Mucosa of rectum (tissue), 2 donors: Measurements from ENCODE around the gene NRXN3.

Source experiments
- H3K27ac ChIP-seq, 2 donors: one replicate each; pipeline ENCODE4 v1.7.0; 2013; ENCODE audit warnings: inconsistent platforms in 2 of 2, low read depth in 2 of 2, low read length in 2 of 2
- H3K27me3 ChIP-seq, 2 donors: one replicate each; pipeline ENCODE4 v1.7.0; 2013; ENCODE audit warnings: low read length in 2 of 2; ENCODE audit not compliant: control insufficient read depth in 2 of 2, insufficient read depth in 2 of 2
- H3K36me3 ChIP-seq, 2 donors: one replicate each; pipeline ENCODE4 v1.7.0; 2013; ENCODE audit warnings: low read length in 2 of 2; ENCODE audit not compliant: control insufficient read depth in 2 of 2, insufficient read depth in 2 of 2
- H3K4me1 ChIP-seq, 2 donors: one replicate each; pipeline ENCODE4 v1.7.0; 2013; ENCODE audit warnings: low read length in 2 of 2, mild to moderate bottlenecking in 1 of 2; ENCODE audit not compliant: control insufficient read depth in 2 of 2, insufficient read depth in 2 of 2
- H3K4me3 ChIP-seq, 2 donors: one replicate each; pipeline ENCODE4 v1.7.0; 2013; ENCODE audit warnings: low read length in 2 of 2
- H3K9ac ChIP-seq, 2 donors: one replicate each; pipeline ENCODE4 v1.7.0; 2013; ENCODE audit warnings: low read length in 2 of 2, low read depth in 1 of 2, mild to moderate bottlenecking in 1 of 2
- H3K9me3 ChIP-seq, 2 donors: one replicate each; pipeline ENCODE4 v1.7.0; 2013; ENCODE audit warnings: low read length in 2 of 2; ENCODE audit not compliant: control insufficient read depth in 2 of 2
- donor health status: healthy.
- donor health status: Normal muscosa, but diverticular disease.

The NRXN3 gene

DNA sequence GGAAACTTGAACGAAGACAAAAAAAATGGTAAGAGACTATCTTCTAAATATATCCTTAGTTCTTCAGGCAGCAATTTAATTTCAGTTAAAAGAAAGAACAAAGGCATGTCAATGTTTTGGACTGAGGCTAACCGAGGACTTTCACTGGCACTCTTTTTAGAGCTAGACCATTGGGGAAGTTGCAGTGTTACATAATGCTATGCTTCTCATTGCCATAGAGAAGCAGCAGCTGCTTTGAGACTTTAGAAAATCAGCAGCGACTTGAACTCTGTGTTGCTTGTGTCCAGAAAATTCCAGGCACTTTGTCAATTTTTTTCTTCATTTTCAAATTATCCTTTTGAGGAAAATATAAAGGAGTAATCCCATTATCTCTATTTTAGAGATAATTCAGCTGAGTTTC is 964.2 kb downstream of the NRXN3 start:
- H3K9ac ChIP-seq: no peak overlapping the region
- H3K9me3 ChIP-seq: no peaks in the 10 kb centered on the region
- H3K27ac ChIP-seq: no peak overlapping the region
- no peak overlapping the region for H3K4me3 ChIP-seq
- H3K27me3 ChIP-seq: no peaks in the 10 kb centered on the region
- H3K36me3 ChIP-seq: no peaks in the 10 kb centered on the region
- no peaks in the 10 kb centered on the region for H3K4me1 ChIP-seq

DNA sequence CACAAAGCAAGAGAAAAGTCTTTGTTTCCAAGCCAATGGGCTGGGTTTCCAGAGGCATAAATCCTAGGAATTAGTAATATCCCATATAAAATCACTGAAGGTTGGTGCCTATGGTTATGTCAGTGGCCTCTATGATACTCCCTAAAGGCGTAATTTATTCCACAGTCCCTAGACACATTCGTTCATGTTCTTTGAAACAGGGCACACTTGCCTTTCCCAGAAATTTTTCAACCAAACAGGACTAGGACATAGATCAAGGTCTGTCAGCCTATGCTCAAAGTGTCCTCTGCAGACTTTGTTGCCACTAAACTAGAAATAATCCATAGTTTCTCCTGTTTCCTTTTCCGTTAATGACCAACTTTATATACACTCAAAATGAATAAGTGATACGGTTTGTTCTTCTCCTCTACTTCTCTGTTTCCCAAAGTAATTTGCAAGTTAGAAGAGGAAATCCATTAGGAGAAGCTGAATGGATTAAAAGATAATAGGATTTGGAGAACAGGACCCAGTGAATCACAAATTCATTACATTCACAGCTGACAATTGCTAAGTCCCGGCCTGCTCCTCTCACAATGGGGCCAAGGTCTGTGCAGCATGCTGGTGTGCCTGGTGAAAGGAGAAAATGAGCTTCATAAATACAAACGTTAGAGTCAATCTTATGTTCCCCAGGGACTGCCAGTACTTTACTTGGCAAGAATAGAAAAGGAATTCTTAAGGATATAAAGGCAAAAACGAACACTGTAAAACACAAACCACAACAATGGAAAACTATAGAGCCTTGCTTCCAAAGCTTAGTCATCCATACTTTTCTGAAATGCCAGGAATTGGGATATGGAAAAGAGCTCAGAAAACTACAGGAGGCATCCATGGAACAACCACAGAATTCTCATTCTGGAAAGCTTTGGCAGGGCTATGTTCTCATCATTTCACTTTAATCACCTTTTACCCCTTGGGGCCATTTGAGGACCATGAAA is 966.2 kb downstream of the NRXN3 start:
- Histone ChIP-seq H3K4me3 (no peak overlapping the region), H3K27ac (no peak overlapping the region), H3K36me3 (no peaks in the 10 kb centered on the region), H3K27me3 (no peaks in the 10 kb centered on the region), H3K9ac (no peak overlapping the region), H3K9me3 (no peaks in the 10 kb centered on the region), H3K4me1 (no peaks in the 10 kb centered on the region)

DNA sequence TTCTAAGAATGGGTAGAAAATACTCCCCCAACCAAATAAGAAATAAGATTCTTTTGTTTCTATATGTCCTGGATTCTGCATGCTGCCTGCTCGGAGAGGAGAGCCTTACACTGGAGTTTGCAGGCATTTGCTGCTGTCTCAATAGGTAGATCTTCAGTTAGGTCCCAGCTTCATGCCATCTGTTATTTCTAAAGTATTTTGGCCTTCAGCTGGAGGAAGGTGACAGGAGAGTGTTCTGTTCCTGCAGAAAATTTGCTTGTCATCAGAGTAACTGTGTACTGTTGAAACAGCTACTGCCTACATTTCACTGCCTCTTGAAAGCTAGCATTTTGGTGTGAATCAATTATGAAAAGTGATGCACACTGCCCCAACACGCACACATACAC is 966.9 kb downstream of the NRXN3 start:
- Histone ChIP-seq H3K27ac (no peak overlapping the region), H3K27me3 (no peaks in the 10 kb centered on the region), H3K4me3 (no peak overlapping the region), H3K36me3 (no peaks in the 10 kb centered on the region), H3K9ac (no peak overlapping the region), H3K4me1 (no peaks in the 10 kb centered on the region), H3K9me3 (no peaks in the 10 kb centered on the region)

DNA sequence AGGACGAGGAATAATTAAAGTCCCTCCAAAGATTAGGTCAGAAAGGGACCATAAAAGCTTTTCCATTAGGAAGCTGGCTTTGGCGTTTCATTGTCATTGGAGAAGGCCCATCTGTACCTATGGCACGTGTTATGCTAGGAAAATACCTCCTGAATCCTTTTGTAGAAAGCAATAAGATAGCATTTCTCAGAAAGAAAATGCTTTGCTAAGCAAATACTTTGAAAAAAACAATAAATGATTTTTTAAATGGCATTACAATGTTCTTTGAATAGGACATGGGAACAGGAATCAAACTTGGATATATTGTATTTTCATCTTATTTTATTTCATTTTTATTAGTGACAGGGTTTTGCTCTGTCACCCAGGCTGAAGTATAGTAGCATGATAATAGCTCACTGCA is 967.7 kb downstream of the NRXN3 start:
- H3K9me3 ChIP-seq: no peaks in the 10 kb centered on the region
- H3K4me1 ChIP-seq: no peaks in the 10 kb centered on the region
- H3K9ac ChIP-seq: no peak overlapping the region
- no peak overlapping the region for H3K4me3 ChIP-seq
- no peaks in the 10 kb centered on the region for H3K36me3 ChIP-seq
- no peaks in the 10 kb centered on the region for H3K27me3 ChIP-seq
- H3K27ac ChIP-seq: no peak overlapping the region

DNA sequence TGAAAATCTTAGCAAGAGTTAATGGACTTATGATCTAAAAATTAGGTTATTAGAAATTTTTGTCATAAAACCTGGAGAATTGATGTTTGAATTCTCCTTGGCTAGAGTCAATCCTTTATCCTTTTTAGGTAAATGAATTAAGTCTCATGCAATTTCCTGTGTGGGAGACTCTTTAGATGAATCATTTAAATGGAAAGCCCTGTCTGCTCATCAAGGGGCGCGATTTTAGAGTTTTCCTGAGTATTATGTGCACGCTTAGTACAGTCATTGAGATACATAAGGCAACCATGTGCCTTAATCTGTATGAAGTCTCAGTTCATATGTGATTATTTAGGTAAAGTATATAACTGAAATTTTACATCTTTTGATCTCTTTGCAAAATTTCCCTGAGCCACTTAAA is 974.7 kb downstream of the NRXN3 start:
- H3K9ac ChIP-seq: no peak overlapping the region
- no peaks in the 10 kb centered on the region for H3K27me3 ChIP-seq
- H3K9me3 ChIP-seq: no peaks in the 10 kb centered on the region
- no peak overlapping the region for H3K27ac ChIP-seq
- H3K36me3 ChIP-seq: no peaks in the 10 kb centered on the region
- no peak overlapping the region for H3K4me3 ChIP-seq
- H3K4me1 ChIP-seq: no peaks in the 10 kb centered on the region

DNA sequence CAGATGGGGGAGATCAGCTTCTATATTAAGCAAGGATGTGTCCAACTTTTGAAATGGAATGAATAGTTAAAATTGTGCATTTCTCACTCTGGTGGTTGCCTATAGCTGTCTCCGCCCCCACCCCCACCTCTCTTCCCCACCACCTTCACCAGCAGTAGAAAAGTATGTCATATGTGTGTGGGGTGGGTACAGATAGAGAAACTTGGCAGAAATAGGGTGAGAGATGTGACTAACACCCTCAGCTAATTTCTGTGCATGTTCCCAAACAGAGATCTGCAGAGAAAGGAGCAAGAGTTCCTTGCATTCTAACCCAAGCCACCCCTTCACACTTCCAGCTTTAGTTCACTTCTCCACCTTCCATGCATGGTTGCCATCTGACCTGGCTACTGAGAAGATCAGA is 980.1 kb downstream of the NRXN3 start:
- Histone ChIP-seq H3K9me3 (no peaks in the 10 kb centered on the region), H3K27ac (no peak overlapping the region), H3K4me3 (no peak overlapping the region), H3K9ac (no peak overlapping the region), H3K4me1 (no peaks in the 10 kb centered on the region), H3K27me3 (no peaks in the 10 kb centered on the region), H3K36me3 (no peaks in the 10 kb centered on the region)

DNA sequence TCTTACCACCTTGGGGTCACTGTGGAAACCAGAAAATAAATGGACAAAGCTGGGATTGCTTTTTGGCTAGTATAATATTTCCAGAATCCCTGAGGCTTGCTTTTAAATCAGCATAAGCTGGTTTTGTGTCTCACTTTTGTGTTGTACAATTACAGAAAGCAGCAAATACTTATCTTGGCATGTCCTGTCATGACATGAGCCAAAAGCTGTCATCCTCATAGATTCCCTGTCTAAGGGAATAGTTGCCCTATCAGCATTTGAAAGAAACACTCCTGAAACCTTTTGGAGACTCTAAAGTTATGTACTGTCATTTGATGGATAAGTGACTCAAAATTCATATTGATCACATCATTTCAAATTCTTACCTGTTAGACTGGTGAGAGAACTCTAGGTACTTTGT is 987.2 kb downstream of the NRXN3 start:
- no peaks in the 10 kb centered on the region for H3K36me3 ChIP-seq
- no peaks in the 10 kb centered on the region for H3K27me3 ChIP-seq
- no peak overlapping the region for H3K9ac ChIP-seq
- no peaks in the 10 kb centered on the region for H3K9me3 ChIP-seq
- no peaks in the 10 kb centered on the region for H3K4me1 ChIP-seq
- no peak overlapping the region for H3K4me3 ChIP-seq
- no peak overlapping the region for H3K27ac ChIP-seq

DNA sequence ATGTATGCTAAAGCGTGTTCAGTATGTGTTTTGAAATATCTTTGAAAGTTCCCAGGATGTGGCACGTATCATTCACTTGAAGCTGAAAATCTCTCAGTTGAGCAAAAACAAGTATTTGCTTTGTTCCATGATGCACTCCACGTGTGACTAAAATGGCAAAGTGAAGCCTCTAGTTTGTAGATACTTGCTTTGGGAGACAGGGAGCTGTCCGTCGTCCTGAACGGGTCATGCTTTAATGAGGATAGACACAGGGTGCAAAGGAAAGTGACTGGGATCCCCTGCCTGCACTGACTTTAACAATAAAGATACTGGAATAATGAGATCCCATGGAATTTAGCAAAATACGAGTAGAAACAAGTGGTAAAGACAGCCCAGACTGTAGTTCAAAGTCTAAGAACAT is 991.4 kb downstream of the NRXN3 start:
- H3K9ac ChIP-seq: no peak overlapping the region
- H3K36me3 ChIP-seq: no peaks in the 10 kb centered on the region
- no peak overlapping the region for H3K27ac ChIP-seq
- H3K4me3 ChIP-seq: no peak overlapping the region
- H3K9me3 ChIP-seq: no peaks in the 10 kb centered on the region
- H3K27me3 ChIP-seq: no peaks in the 10 kb centered on the region
- no peaks in the 10 kb centered on the region for H3K4me1 ChIP-seq

DNA sequence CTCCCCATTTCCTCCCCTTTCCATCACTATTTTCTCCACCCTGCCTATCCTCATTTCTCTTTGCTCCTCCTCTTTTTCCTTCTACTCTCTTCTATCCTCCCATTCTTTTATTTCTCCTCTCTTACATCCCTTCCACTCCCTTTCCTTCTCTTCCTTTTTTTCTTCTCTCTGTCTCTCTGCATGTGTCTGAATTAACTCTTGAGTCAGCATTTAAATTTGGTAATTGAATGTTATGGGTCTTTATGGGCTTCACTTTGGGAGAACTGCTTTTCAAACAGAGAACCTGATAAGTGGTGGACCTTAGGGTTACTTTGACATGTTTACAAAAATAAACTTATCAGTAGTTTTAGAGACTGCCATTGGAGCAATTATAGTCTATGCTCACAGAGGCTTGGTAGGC is 992.7 kb downstream of the NRXN3 start:
- Histone ChIP-seq H3K9me3 (no peaks in the 10 kb centered on the region), H3K27ac (no peak overlapping the region), H3K36me3 (no peaks in the 10 kb centered on the region), H3K27me3 (no peaks in the 10 kb centered on the region), H3K9ac (no peak overlapping the region), H3K4me3 (no peak overlapping the region), H3K4me1 (no peaks in the 10 kb centered on the region)

DNA sequence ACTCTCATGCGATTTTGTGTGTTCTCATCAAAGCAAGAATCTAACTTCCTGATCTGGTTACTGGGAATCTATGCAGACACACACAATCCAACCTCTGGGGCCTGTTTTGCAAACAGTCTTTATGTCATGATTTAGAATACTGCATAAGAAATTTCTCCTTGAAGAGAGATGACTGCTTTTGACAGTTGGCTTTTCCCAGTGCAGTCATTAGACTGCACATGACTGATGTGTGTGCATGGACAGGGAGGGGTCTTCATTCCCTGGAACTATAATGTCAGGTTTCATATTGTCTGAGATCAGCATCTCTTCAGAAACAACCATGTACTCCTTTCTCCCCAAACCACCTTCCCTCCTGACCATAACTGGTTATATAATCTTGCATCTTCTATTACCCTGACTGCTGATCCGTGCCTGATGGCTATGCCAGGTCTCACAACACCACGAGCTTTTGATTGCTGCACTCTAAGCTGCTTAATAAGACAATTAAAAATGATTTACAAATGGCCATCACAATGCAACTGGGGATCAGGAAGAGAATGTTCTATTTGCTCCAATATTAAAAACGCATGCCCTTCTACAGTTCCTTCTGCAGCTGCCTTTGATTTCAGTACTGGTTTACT is 995.4 kb downstream of the NRXN3 start:
- Histone ChIP-seq H3K27me3 (no peaks in the 10 kb centered on the region), H3K36me3 (no peaks in the 10 kb centered on the region), H3K4me1 (no peaks in the 10 kb centered on the region), H3K4me3 (no peak overlapping the region), H3K9ac (no peak overlapping the region), H3K9me3 (no peaks in the 10 kb centered on the region), H3K27ac (no peak overlapping the region)
